IPS-18a (cell line): ENCODE measurements around the gene FSIP1.
A peak's percentile ranks its signal among the peaks of the same experiment; 100 is the strongest.

Experiments used
- H3K27ac ChIP-seq: one replicate; pipeline ENCODE4 v1.5.1; 2013; ENCODE audit warnings: low read length
- H3K27me3 ChIP-seq: one replicate; pipeline ENCODE4 v1.6.1; 2013; ENCODE audit warnings: mild to moderate bottlenecking, low read length; ENCODE audit not compliant: control insufficient read depth, insufficient read depth
- H3K36me3 ChIP-seq: one replicate; pipeline ENCODE4 v1.6.1; 2013; ENCODE audit warnings: low read depth, low read length; ENCODE audit not compliant: control insufficient read depth
- H3K4me1 ChIP-seq: one replicate; pipeline ENCODE4 v1.6.1; 2013; ENCODE audit warnings: low read depth, low read length; ENCODE audit not compliant: control insufficient read depth
- H3K4me3 ChIP-seq: one replicate; pipeline ENCODE4 v1.5.1; 2013; ENCODE audit warnings: low read length
- H3K9ac ChIP-seq: one replicate; pipeline ENCODE4 v1.6.1; 2013; ENCODE audit warnings: mild to moderate bottlenecking, low read length, moderate library complexity
- H3K9me3 ChIP-seq: one replicate; pipeline ENCODE4 v1.6.1; 2013; ENCODE audit warnings: low read depth, low read length; ENCODE audit not compliant: control insufficient read depth

The FSIP1 gene

DNA sequence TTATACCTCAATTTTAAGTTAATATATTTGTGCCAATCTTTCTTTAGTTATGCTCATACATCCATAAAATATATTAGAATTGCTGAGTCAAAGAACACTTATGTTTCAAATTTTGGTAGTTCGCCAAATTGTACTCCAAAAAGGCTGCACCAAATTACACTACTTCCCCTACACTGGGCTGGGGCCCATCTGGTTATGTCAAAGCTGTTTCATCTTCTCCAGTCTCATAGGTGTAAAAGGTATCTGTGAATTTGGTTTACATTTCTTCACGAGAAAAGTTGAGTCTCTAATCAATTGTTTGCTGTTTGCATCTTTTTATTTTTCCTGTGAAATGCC, 706 bp downstream of the FSIP1 start:
- Histone ChIP-seq H3K27me3 (no peaks in the 10 kb centered on the region), H3K4me1 (peaks cover 33% of the 10 kb centered on the region), H3K36me3 (no peaks in the 10 kb centered on the region), H3K9me3 (no peaks in the 10 kb centered on the region), H3K27ac (peak overlapping the region; percentile 58), H3K9ac (no peak overlapping the region), H3K4me3 (peak overlapping the region; percentile 85)

DNA sequence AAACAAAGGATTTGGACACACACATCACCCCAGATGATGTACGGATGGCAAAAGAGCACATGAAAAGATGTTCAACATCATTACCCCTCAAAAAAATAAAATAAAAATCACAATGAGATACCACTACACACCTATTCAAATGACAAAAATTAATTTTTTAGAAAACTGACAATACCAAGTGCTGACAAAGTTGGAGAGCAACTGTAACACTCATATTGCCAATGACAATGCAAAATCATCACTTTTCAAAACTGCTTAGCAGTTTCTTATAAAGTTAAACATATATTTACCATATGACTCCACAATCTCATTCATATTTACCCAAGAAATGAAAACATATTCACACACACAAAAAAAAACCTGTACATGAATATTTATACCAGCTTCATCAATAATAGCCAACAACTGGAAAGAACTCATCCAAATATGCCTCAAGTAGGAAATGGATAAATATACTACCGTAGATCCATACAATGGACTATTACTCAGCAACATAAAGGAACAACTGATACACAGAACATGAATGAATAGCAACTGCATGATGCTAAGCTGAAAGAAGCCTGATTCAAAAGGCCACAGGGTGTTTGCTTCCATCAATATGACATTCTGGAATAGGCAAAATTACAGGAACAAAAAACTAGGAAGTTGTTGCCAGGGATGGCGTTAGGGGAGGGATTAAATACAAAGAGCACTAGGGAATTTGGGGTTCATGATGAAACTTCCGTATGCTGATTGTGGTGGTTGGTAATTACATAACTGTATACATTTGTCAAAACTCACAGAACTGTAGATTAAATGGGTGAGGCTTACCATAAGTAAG, 1.3 kb downstream of the FSIP1 start:
- no peaks in the 10 kb centered on the region for H3K36me3 ChIP-seq
- H3K27me3 ChIP-seq, result no peaks in the 10 kb centered on the region
- no peaks in the 10 kb centered on the region for H3K9me3 ChIP-seq
- H3K9ac ChIP-seq, result no peak overlapping the region
- peaks cover 29% of the 10 kb centered on the region for H3K4me1 ChIP-seq
- H3K27ac ChIP-seq, result no peak overlapping the region
- peak overlapping the region; percentile 85 for H3K4me3 ChIP-seq

DNA sequence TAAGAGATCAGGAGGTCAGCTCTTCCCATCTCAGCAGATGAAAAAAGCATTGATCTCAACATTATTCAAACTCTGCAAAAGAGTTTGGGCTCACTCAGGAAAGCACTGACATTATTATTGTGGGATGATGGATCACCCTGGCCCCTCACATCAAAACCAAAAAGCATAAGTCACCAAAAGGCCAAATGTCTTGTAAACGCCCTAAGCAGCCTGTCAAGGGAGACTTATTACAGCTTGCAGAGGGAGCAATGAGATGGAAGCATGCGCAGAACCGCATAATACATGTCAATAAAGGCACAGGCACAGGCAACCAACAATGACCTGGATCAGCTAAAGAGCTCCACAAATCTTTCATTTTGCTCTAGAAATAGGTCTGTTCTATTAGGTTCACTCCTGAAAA, 4.6 kb downstream of the FSIP1 start:
- no peaks in the 10 kb centered on the region for H3K27me3 ChIP-seq

DNA sequence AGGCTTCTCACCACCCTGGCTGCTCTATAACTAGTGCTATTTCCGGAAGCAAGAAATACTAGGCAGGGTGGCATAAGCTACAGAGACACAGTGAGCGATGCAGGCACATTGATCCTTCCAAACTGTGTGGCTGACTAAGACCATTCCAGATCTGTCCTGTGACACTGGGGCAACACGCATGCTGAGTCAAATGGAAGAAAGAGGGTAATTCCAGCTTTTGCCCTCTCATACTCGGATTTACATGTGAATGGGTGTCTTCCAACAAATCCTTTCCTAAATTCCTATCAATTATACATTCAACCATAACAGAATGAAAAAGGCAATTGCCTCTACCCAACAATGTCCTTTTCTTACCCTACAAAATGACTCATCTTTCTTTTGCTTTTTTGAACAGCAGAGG, 5.1 kb downstream of the FSIP1 start:
- no peaks in the 10 kb centered on the region for H3K9me3 ChIP-seq
- no peak overlapping the region for H3K4me3 ChIP-seq
- H3K27me3 ChIP-seq, result no peaks in the 10 kb centered on the region
- no peak overlapping the region for H3K9ac ChIP-seq
- H3K4me1 ChIP-seq, result peaks cover 12% of the 10 kb centered on the region
- no peaks in the 10 kb centered on the region for H3K36me3 ChIP-seq
- peak overlapping the region; percentile 43 for H3K27ac ChIP-seq

More for the DNA sequence above, 4.6 kb downstream of the FSIP1 start:
- Histone ChIP-seq H3K9me3 (no peaks in the 10 kb centered on the region), H3K4me3 (no peak overlapping the region), H3K36me3 (no peaks in the 10 kb centered on the region), H3K27ac (no peak overlapping the region), H3K9ac (no peak overlapping the region), H3K4me1 (peaks cover 12% of the 10 kb centered on the region)

DNA sequence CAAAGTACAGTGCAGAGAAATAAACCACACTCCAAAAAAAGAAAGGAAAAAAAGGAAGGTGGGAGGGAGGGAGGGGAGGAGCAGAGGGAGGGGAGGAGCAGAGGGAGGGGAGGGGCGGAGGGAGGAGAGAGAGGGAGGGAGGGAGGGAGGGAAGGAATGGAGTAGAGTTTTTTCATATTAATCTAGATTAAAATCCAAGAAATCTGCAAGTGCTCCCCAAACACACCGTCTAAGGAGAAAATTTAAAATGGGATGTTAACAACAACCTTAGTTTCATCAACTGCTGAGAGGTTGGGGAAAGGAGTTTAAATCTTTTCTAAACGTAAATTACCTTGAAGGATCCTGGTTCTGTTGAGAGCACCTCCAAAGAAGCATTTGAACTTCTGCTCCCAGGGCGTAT, 6.6 kb downstream of the FSIP1 start:
- H3K27me3 ChIP-seq, result no peaks in the 10 kb centered on the region
- H3K36me3 ChIP-seq, result no peaks in the 10 kb centered on the region
- H3K4me3 ChIP-seq, result no peak overlapping the region
- H3K27ac ChIP-seq, result no peak overlapping the region
- no peak overlapping the region for H3K9ac ChIP-seq
- peaks cover 10% of the 10 kb centered on the region for H3K4me1 ChIP-seq
- H3K9me3 ChIP-seq, result no peaks in the 10 kb centered on the region

DNA sequence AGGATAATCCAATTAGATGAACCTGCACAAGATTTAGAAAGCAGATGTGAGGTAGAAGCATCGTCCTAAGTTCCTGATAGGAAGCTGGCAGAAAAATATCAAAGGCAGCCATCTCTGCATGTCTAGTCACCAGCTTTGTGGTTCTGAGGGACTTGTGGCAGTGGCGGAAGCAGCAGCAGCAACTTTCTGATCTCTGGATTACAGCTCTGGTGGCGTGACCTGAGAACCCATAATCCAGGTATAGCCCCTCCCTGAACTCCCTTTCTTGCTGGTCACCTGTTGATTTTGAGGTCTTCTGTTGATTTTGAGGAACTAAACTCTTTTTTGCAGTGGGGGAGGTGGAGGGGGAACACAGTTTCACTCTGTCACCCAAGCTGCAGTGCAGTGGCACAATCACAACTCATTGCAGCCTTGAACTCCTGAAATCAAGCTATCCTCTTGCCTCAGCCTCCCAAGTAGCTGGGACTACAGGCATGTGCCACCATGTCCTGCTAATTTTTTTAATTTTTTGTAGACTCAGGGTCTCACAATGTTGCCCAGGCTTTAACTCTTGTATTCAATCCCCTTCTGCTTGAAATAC, 7.9 kb downstream of the FSIP1 start:
- Histone ChIP-seq H3K27ac (no peak overlapping the region), H3K4me1 (peaks cover 12% of the 10 kb centered on the region), H3K4me3 (no peak overlapping the region)

DNA sequence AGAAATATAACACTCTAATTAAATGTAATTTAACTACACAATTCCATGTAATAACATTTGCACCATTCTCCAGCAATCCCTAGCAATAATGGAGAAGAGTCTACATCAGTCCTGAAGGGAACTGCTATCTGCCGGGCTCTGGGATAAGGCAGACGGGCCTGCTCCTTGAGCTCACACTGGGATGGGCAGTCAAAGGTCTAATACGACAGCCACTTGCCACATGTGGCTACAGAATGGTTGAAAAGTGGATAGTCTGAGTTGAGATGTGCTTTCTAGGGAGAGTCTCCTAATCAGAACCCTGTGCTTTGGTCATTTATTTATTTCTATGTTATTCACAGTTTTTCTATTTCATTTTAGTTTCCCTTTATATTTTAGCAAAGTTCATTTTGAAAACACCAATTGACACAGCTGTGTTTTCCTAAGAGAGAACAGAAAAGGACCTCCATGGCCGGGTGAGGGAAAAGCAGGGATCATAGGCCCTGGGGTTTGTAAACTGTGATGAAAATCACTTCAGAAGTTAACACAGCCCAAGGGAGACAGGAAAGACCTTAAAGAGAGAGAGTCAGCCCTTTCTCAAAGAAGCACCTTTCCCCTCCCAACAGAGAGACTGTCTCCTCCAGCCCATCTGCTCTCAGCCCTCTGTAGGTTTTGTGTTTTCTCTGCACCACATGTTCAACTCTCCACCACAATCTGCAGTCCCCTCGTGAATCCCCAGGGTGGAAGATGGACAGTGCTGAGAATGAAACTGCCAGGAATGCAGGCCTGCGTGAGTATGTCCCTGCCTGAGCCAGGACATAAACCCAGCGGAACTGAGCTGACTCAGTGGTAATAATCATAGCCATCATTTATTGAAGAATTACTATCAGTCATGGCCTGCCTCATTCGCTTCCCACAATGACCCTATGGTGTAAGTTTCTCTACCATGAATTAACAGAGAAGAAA, 11.6 kb downstream of the FSIP1 start:
- Histone ChIP-seq H3K9ac (no peak overlapping the region), H3K27ac (no peak overlapping the region), H3K4me3 (no peak overlapping the region), H3K27me3 (no peaks in the 10 kb centered on the region), H3K36me3 (no peaks in the 10 kb centered on the region), H3K4me1 (peaks cover 4% of the 10 kb centered on the region), H3K9me3 (no peaks in the 10 kb centered on the region)

More for the DNA sequence above, 7.9 kb downstream of the FSIP1 start:
- H3K9me3 ChIP-seq, result no peaks in the 10 kb centered on the region
- no peak overlapping the region for H3K9ac ChIP-seq
- H3K36me3 ChIP-seq, result no peaks in the 10 kb centered on the region
- no peaks in the 10 kb centered on the region for H3K27me3 ChIP-seq

DNA sequence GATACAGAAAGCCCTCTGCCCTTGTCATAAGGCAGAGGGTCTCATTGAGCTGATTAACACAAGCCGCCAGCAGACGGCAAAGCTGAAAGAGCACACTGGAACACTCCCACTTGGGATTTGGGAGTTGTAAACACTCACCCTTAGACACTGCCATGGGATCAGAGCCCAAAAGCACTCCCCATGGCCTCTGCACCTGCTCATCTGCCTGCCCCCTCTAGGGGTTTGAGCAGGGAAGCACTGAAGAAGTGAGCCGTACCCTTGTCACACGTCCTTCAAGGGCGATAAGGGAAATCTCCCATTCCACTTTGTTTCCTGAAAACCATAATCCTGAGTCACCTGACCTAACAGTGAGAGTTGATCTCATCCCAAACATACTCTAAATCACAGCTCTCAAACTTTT, 14.7 kb downstream of the FSIP1 start:
- Histone ChIP-seq H3K27me3 (no peaks in the 10 kb centered on the region), H3K27ac (no peak overlapping the region), H3K36me3 (no peaks in the 10 kb centered on the region), H3K9ac (no peak overlapping the region), H3K4me3 (no peak overlapping the region), H3K4me1 (peaks cover 4% of the 10 kb centered on the region), H3K9me3 (no peaks in the 10 kb centered on the region)

DNA sequence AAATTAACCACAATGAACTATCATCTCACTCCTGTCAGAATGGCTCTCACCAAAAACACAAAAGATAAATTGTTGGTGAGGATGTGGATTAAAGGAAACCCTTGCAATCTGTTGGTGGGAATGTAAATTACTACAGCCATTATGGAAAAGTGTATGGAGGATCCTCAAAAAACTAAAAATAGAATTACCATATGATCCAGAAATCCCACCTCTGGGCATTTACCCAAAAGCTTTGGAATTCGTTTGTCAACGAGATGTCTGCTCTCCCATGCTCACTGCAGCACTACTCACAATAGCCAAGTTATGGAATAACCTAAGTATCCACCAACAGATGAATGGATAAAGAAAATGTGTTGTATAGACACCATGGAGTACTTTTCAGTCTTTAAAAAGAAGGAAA, 21.6 kb downstream of the FSIP1 start:
- Histone ChIP-seq H3K27me3 (no peaks in the 10 kb centered on the region), H3K27ac (no peak overlapping the region), H3K9me3 (no peaks in the 10 kb centered on the region), H3K4me3 (no peak overlapping the region), H3K4me1 (no peaks in the 10 kb centered on the region), H3K9ac (no peak overlapping the region), H3K36me3 (no peaks in the 10 kb centered on the region)

DNA sequence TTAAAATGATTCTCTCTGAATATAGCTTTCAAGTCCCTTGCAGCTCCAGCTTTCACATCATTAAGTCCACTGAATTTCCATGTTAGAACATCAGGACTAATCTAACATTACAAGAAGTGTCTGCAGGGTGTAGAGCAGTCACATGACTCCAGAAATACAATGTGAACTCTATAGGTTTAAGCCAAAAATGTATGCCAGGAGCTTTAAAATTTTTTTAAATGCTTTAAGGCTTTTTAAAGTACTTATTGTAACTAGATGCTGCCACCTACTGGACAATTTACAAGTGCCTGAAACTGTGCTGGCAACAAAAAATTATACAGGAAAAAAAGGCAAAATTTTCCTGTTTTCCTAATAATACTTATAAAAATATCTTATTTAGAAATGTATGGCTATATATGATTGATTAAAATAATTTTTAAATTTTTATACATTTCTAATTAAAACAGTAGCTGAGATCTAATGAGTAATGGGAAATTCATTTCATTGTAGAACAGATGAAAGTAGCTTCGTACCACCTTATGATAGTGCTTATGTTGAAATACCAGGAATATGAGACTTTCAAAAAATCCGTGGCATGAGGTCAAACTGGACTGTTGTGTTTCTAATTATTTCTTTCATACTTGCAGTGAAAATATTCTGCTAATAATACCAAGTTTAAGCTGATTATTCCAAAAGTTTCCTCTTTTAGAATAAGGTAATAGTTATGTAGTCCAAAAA, 25.7 kb downstream of the FSIP1 start:
- H3K9me3 ChIP-seq, result no peaks in the 10 kb centered on the region
- H3K9ac ChIP-seq, result no peak overlapping the region

DNA sequence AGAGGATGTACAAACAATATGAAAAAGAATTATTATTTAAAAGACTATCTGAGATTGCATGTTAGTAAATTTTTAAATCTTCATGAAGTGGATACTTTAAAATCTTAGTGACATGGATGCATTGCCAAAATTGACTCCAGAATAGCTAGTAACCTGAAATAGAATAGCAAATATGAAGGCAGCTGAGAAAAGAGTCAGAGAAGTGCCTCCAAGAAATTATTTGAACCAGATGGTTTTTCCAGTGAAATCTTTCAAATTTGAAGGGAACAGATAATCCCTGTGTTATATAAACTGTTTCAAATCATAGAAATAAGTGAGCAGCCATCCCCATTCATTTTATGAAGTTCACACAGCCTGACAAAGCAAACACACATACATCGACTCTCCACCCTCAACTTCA, 29.6 kb downstream of the FSIP1 start:
- H3K27me3 ChIP-seq, result no peaks in the 10 kb centered on the region
- no peaks in the 10 kb centered on the region for H3K36me3 ChIP-seq
- no peak overlapping the region for H3K9ac ChIP-seq
- H3K27ac ChIP-seq, result no peak overlapping the region
- no peaks in the 10 kb centered on the region for H3K4me1 ChIP-seq
- H3K9me3 ChIP-seq, result no peaks in the 10 kb centered on the region
- H3K4me3 ChIP-seq, result no peak overlapping the region

More for the DNA sequence above, 25.7 kb downstream of the FSIP1 start:
- Histone ChIP-seq H3K4me3 (no peak overlapping the region), H3K27me3 (no peaks in the 10 kb centered on the region), H3K4me1 (no peaks in the 10 kb centered on the region), H3K36me3 (no peaks in the 10 kb centered on the region), H3K27ac (no peak overlapping the region)
